RWPE2 (cell line): ENCODE data around the gene TUBA4A.

Experiments used
- ATAC-seq: fragments of 200-7000 bp; cut with Tn5 transposase; 3 replicates; pipeline ENCODE4 v1.9.1; 2021; ENCODE audit warnings: low read depth
- DNase-seq: peaks from one replicate; pipeline ENCODE4 v3.0.0-alpha.2; 2020; ENCODE audit warnings: low spot score
- H3K27ac ChIP-seq: fragments of 450-650 bp; 2 replicates; pipeline ENCODE4 v1.5.1; 2017; ENCODE audit warnings: mild to moderate bottlenecking; ENCODE audit not compliant: poor library complexity, severe bottlenecking
- H3K27me3 ChIP-seq: fragments of 250-450 bp; sonication (Bioruptor Pico); 2 replicates; pipeline ENCODE4 v1.5.1; 2021; ENCODE audit warnings: mild to moderate bottlenecking, moderate library complexity; ENCODE audit not compliant: insufficient read depth, poor library complexity, severe bottlenecking
- H3K36me3 ChIP-seq: fragments of 250-450 bp; sonication (Bioruptor Pico); 2 replicates; pipeline ENCODE4 v1.5.1; 2020; ENCODE audit warnings: low read depth, mild to moderate bottlenecking, moderate library complexity
- H3K4me1 ChIP-seq: fragments of 250-450 bp; sonication (Bioruptor Pico); 2 replicates; pipeline ENCODE4 v1.5.1; 2021; ENCODE audit warnings: mild to moderate bottlenecking, moderate library complexity; ENCODE audit not compliant: insufficient read depth, poor library complexity, severe bottlenecking
- H3K4me3 ChIP-seq: fragments of 250-450 bp; sonication (Bioruptor Pico); 2 replicates; pipeline ENCODE4 v1.5.1; 2021; ENCODE audit warnings: mild to moderate bottlenecking, moderate library complexity; ENCODE audit not compliant: severe bottlenecking
- H3K9me3 ChIP-seq: fragments of 250-450 bp; sonication (Bioruptor Pico); 2 replicates; pipeline ENCODE4 v1.5.1; 2021; ENCODE audit warnings: mild to moderate bottlenecking, moderate library complexity; ENCODE audit not compliant: severe bottlenecking
- CTCF ChIP-seq: fragments of 450-650 bp; IDR thresholded peaks from one replicate; pipeline ENCODE4 v1.5.1; 2017; ENCODE audit warnings: mild to moderate bottlenecking, moderate library complexity; ENCODE audit not compliant: poor library complexity, severe bottlenecking

Gene TUBA4A

GRCh38 chr2:219298759-219299371 is 45.1 kb upstream of the TUBA4A start:
- peak; percentile 96 for TF ChIP-seq CTCF
- Histone ChIP-seq H3K4me1 (no peaks in the 10 kb centered on the region), H3K4me3 (no peak overlapping the region), H3K27me3 (no peaks in the 10 kb centered on the region), H3K36me3 (no peaks in the 10 kb centered on the region), H3K9me3 (no peaks in the 10 kb centered on the region), H3K27ac (no peak overlapping the region)
- ATAC-seq (peak; percentile 74), DNase-seq (no peak)

- no peaks in the 10 kb centered on the region for H3K27me3 ChIP-seq
- H3K36me3 ChIP-seq = no peaks in the 10 kb centered on the region
- ATAC-seq (no peak), DNase-seq (no peak)
- no peaks in the 10 kb centered on the region for H3K4me1 ChIP-seq
- TF ChIP-seq CTCF = no peak
- H3K27ac ChIP-seq = no peak overlapping the region
- no peaks in the 10 kb centered on the region for H3K9me3 ChIP-seq
- H3K4me3 ChIP-seq = no peak overlapping the region
These were observed 44.2 kb upstream of the TUBA4A start for GRCh38 chr2:219297766-219298456.

- ATAC-seq (no peak), DNase-seq (peak; percentile 65)
- H3K4me1 ChIP-seq = no peaks in the 10 kb centered on the region
- H3K9me3 ChIP-seq = no peaks in the 10 kb centered on the region
- H3K4me3 ChIP-seq = no peak overlapping the region
- TF ChIP-seq CTCF = no peak
- no peak overlapping the region for H3K27ac ChIP-seq
- H3K27me3 ChIP-seq = no peaks in the 10 kb centered on the region
- H3K36me3 ChIP-seq = no peaks in the 10 kb centered on the region
These were observed 43.1 kb upstream of the TUBA4A start for GRCh38 chr2:219296631-219297391.

- DNase-seq = no peak
- no peaks in the 10 kb centered on the region for H3K9me3 ChIP-seq
- no peaks in the 10 kb centered on the region for H3K4me1 ChIP-seq
- H3K36me3 ChIP-seq = no peaks in the 10 kb centered on the region
- ATAC-seq = no peak
- no peak for TF ChIP-seq CTCF
- H3K4me3 ChIP-seq = no peak overlapping the region
- H3K27me3 ChIP-seq = no peaks in the 10 kb centered on the region
- H3K27ac ChIP-seq = no peak overlapping the region
These were observed 42.4 kb upstream of the TUBA4A start for GRCh38 chr2:219296142-219296541.
